Activated naive CD8-positive, alpha-beta T cell treated with anti-CD3 and anti-CD28 coated beads for 36 hours (primary cell): ENCODE measurements around the gene CCDC188. TPM values are rescaled to one million over a fixed set of nuclear protein-coding genes. Genes with fewer than 3 reads are reported as not detected.
"Not testable (repeated sequence)": the region's sequence is repeated elsewhere in the genome, so short reads cannot be mapped to it uniquely, and the experiment has no call there.

ENCODE experiments used
- DNase-seq: peaks from one replicate; pipeline ENCODE4 v3.0.0; 2021
- H3K27ac Mint-ChIP-seq: one replicate; pipeline ENCODE4 v1.8.0; 2022; ENCODE audit warnings: mild to moderate bottlenecking, moderate library complexity, mixed read lengths
- H3K27me3 Mint-ChIP-seq: one replicate; pipeline ENCODE4 v1.8.0; 2022; ENCODE audit warnings: mild to moderate bottlenecking, mixed read lengths
- H3K36me3 Mint-ChIP-seq: one replicate; pipeline ENCODE4 v1.8.0; 2021; ENCODE audit warnings: mild to moderate bottlenecking, mixed read lengths
- H3K4me1 Mint-ChIP-seq: one replicate; pipeline ENCODE4 v1.8.0; 2021; ENCODE audit warnings: mixed read lengths
- H3K4me3 Mint-ChIP-seq: one replicate; pipeline ENCODE4 v1.8.0; 2022; ENCODE audit warnings: mild to moderate bottlenecking, moderate library complexity, mixed read lengths
- H3K9me3 Mint-ChIP-seq: one replicate; pipeline ENCODE4 v1.8.0; 2022; ENCODE audit warnings: mixed read lengths
- total RNA-seq, 2 experiments: library from RNA; stranded (reverse); gene quantifications; one replicate each; pipeline ENCODE4 v1.2.3, GENCODE V29; 2021

CCDC188 gene
- total RNA-seq, 2 experiments from 2014 or later = not detected

DNA sequence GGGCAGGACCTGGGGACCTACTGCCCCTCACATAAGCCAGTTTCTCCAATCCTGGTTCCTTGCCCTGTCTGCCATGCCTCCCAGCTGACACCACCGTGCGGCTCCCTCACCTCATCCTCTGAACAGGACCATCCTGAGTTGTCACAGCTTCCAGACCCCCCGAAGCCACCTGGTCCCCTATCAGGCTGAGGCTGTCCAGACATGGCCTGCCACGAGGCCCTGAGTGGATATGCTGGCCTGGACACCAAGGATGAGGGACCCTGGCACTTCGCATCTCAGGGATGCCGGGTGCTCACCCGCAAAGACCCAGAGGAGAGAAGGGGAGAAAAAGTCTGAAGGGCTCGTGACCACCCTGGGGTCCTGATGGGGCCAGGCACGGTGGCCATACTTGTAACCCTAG lies 15.8 kb upstream of the CCDC188 start:
- Mint-ChIP-seq H3K36me3 (peaks cover 3% of the 10 kb centered on the region), H3K4me3 (no peak overlapping the region), H3K9me3 (peaks cover 3% of the 10 kb centered on the region), H3K27ac (no peak overlapping the region), H3K27me3 (no peaks in the 10 kb centered on the region), H3K4me1 (peaks cover 2% of the 10 kb centered on the region)
- DNase-seq = no peak

DNA sequence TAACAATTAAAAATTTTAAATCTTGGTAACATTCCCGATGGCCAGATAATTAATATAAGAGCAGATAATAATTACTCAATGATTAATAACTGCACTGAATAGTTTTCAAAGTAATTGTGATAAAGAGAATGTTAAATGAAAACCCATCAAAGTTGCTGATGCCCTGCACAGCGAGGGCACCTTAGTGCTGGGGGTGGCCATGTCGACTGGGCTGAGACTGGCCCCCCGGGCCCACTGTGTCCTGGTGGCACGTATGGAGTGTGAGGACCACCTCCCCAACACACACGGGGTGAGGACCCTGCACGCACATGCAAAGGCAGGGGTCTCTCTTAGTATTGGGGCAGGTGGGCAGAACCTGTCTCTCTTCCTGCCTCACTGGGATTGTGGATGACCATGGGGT lies 15.1 kb upstream of the CCDC188 start:
- Mint-ChIP-seq H3K36me3 (peaks cover 3% of the 10 kb centered on the region), H3K27ac (no peak overlapping the region), H3K9me3 (peaks cover 3% of the 10 kb centered on the region), H3K4me3 (no peak overlapping the region), H3K27me3 (no peaks in the 10 kb centered on the region), H3K4me1 (peaks cover 2% of the 10 kb centered on the region)
- DNase-seq = no peak

DNA sequence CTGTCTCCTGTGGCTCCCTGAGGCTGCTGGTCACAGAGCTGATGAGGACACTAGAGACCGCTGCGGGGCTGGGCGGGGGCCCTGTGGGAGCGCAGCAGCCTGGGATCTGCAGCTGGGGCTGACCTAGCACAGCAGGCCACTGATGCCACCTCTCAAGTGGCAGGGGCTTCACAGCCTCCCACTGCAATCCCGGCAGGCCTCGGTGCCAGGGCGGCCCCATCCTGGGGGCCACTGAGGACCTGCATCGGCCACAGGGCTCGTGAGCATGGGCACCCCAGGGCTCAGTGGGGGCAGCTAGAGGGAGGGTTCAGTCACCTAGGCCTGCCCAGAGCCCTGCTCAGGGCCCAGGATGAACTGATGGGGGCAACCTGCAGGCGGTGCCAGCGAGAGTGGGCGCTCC lies 14.6 kb upstream of the CCDC188 start:
- peaks cover 3% of the 10 kb centered on the region for H3K9me3 Mint-ChIP-seq
- DNase-seq = no peak
- H3K4me1 Mint-ChIP-seq = peaks cover 2% of the 10 kb centered on the region
- no peak overlapping the region for H3K4me3 Mint-ChIP-seq
- no peaks in the 10 kb centered on the region for H3K27me3 Mint-ChIP-seq
- H3K36me3 Mint-ChIP-seq = peaks cover 3% of the 10 kb centered on the region
- H3K27ac Mint-ChIP-seq = no peak overlapping the region

DNA sequence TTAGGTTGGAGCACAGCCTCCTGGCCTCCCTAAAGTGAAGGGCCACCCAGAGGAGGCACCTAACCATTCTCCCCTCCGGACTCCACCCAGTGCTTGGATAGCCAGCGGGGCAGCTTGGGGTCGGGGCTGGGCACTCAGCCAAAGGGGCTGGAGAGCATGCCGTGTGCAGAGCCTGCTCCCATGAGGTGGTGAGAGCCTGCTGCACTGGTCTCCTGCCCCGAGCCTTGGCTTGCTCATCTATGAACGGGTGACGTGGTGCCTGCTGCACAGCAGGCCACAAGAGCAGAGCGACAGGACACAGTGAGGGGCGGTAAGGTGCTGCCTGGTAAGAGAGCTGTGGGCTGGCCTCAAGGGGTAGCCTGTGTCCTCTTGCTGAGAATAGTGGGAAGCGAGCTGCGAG lies 14.0 kb upstream of the CCDC188 start:
- H3K36me3 Mint-ChIP-seq = peaks cover 3% of the 10 kb centered on the region
- no peak overlapping the region for H3K27ac Mint-ChIP-seq
- H3K4me3 Mint-ChIP-seq = no peak overlapping the region
- H3K4me1 Mint-ChIP-seq = peaks cover 2% of the 10 kb centered on the region
- H3K9me3 Mint-ChIP-seq = peaks cover 3% of the 10 kb centered on the region
- no peaks in the 10 kb centered on the region for H3K27me3 Mint-ChIP-seq
- no peak for DNase-seq

DNA sequence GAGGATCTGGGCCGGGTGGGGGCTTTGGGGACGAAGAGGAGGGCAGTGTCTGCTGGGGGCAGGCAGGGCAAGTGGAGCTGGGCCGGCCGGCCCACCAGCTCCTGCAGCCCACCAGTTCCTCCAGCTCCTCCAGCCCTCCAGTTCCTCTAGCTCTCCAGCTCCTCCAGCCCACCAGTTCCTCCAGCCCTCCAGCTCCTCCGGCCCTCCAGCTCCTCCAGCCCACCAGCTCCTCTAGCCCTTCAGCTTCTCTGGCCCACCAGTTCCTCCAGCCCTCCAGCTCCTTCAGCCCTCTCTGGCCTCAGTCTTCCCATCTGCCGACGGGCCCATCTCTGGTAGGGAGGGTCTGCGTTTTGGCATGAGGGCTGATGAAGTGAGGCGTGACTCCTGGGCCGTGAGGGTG lies 9.2 kb upstream of the CCDC188 start:
- Mint-ChIP-seq H3K4me1 (peaks cover 4% of the 10 kb centered on the region), H3K36me3 (peaks cover 3% of the 10 kb centered on the region), H3K9me3 (peaks cover 3% of the 10 kb centered on the region), H3K4me3 (no peak overlapping the region), H3K27me3 (no peaks in the 10 kb centered on the region), H3K27ac (no peak overlapping the region)
- no peak for DNase-seq

DNA sequence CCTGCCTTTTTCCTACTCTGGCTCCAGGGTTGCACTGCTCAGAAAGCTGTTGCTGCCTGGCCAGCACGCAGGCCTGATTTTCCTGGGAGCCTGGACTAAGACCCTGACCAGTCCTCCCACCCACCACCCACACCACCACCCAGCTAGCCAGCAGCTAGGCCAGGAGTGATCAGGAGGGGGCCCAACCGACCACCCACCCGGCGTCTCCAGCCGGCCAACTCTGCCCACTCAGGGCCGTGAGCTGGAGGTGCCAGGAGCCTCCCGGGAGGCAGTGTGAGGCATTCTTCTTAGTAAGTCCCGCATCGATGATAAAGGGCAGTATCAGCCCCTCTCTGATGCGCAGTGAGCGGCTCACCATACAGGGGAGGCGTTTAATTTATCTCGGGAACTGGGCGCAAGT lies 8.7 kb upstream of the CCDC188 start:
- DNase-seq, H3K4me1 Mint-ChIP-seq, H3K36me3 Mint-ChIP-seq, H3K9me3 Mint-ChIP-seq, H3K27ac Mint-ChIP-seq, H3K4me3 Mint-ChIP-seq, H3K27me3 Mint-ChIP-seq: not testable (repeated sequence)

DNA sequence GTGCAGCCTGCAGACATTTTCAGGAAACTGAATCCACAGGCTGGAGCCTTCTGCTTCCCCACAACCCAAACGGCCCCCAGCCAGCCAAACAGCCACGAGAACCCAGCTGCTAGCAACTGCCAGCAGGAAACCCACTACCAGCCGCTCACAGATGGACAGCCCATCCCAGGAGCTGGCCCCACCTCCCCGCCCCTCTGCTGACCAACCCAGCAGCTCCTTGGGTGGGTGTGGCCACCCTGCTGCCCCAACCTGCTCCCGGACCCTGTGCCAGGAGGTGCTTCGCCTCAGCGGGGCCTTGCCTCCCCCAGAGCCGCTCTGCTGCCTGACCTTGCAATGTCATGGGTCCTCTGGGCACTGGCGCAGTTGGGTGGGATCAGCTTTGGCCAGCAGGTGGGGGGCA lies 8.2 kb upstream of the CCDC188 start:
- Mint-ChIP-seq H3K27me3 (no peaks in the 10 kb centered on the region), H3K27ac (no peak overlapping the region), H3K4me1 (peaks cover 2% of the 10 kb centered on the region), H3K4me3 (no peak overlapping the region), H3K9me3 (no peaks in the 10 kb centered on the region), H3K36me3 (no peaks in the 10 kb centered on the region)
- no peak for DNase-seq

DNA sequence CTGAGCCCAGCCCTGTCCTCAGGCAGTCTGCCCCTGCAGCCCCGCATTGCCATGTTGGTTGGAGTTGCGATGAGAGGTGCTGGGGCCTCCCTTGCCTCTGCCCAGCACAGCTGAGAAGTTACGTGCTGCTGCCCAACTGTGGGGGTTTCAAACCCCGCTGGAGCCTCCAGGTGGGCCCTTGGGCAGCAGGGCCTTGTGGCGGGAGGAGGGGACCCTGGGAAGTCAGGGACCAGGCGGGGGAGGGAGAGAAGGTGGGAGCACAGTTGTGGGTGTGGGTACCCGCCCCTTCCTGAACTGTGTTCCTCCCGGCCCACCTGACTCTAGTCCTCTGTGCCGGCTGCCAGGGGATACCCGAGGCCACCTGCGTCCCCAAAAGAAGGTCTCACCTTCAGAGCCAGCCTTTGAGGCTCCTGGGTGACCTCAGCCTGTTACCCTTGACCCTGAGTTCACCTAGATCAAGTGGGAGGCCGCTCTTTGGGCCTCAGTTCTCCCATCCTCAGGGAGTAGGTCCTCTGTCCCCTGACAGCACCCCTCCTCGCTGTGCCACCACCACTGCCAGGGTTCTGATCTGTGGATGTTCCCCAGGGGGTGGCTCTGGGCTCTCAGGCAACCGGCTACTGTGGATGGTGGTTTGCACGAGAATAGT lies 7.7 kb upstream of the CCDC188 start:
- DNase-seq = no peak
- Mint-ChIP-seq H3K27ac (no peak overlapping the region), H3K4me3 (no peak overlapping the region), H3K4me1 (peaks cover 2% of the 10 kb centered on the region), H3K36me3 (no peaks in the 10 kb centered on the region), H3K27me3 (no peaks in the 10 kb centered on the region), H3K9me3 (no peaks in the 10 kb centered on the region)

DNA sequence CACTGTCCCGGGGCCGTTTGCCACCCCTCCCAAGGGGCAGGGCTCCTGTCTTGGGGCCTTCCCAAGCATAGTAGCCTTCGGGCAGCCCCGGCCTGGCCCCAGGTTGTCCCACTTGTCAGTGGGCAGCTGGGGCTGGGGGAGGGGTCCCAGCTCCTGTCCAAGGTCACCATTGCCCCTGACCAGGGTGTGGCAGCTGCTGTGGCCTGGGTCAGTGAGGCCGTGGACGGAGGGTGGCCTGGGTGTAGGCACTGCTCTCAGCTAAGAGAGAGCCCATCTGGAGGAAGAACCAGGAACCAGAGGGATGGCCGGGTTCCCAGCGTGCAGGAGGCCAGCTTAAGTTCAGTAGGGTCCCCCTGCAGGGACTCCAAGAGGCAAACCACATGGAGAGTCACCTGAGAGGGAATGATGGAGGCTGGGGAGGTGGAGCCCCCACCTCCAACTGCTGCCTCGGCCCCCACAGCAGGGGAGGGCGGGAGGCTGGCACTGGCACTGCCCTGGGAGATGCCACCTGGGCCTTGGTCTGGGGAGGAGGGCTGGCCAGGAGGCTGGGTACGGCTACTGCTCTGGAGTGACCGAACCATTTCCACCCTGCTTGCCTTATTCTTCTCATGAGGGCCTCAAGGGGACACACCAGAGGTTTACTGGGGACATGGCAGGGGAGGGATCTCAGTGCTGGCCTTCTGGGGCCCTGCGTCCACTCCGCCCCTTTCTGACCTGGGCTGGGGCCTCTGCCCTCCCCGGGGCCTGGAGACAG lies 6.8 kb upstream of the CCDC188 start:
- H3K4me3 Mint-ChIP-seq = no peak overlapping the region
- no peak overlapping the region for H3K27ac Mint-ChIP-seq
- no peaks in the 10 kb centered on the region for H3K36me3 Mint-ChIP-seq
- H3K4me1 Mint-ChIP-seq = peaks cover 2% of the 10 kb centered on the region
- no peaks in the 10 kb centered on the region for H3K27me3 Mint-ChIP-seq
- no peak for DNase-seq
- no peaks in the 10 kb centered on the region for H3K9me3 Mint-ChIP-seq

DNA sequence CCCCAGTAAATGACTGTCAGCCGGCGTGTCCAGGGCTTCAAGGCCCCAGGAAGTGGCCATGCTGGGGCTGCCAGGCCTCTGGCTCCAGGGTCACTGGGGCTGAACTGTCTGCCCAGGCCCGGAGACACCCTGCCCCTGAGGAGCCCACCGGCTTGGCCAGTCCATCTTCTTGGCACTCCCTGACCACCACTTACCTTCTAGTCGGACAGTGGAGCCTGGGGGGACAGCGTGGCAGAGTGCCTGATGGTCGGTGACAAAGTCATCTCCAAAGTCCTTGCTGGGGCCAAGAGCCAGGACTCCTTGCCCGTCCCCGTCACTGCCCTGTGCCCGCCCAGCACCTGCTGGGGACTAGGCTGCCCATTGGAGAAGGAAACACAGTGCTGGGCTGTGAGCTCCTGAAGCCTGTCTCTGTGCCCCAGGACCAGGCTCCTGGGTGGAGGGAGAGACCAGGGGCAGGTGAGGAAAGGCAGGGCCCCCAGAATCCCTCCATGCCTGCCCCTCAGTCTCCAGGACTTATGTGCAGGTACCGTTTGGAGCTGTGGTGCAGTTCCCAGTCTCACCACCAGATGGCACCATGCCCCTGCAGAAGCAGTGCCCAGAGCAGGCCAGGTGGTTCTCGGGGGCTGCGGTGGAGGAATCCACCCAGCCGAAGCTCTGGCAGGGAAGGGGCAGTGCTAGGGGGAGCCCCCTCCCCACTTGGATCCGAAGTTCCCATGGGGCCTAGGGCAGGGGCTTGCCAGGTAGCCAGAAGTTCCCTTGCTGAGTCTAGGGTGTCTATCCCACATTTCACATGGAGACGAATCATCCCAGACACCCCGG lies 6.0 kb upstream of the CCDC188 start:
- peak; percentile 81 for DNase-seq
- Mint-ChIP-seq H3K9me3 (no peaks in the 10 kb centered on the region), H3K27ac (no peak overlapping the region), H3K27me3 (no peaks in the 10 kb centered on the region), H3K4me3 (no peak overlapping the region), H3K4me1 (peaks cover 2% of the 10 kb centered on the region), H3K36me3 (no peaks in the 10 kb centered on the region)

DNA sequence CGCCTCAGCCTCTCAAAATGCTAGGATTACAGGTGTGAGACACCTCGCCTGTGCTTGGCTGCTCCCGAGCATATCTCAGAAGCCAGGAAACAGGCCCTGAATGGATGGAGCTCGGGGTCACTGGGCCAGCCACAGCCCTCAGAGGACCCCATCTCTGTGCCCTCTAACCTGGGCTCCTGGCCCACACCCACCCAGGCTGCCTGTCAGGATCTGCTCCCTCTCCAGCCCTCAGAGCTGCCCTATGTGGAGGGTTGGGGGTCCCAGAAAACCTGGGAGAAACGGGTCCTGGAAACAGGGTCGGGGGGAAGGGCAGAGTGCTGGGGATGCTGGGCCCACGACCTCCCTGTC lies 5.2 kb upstream of the CCDC188 start:
- Mint-ChIP-seq H3K27ac (no peak overlapping the region), H3K4me3 (no peak overlapping the region), H3K9me3 (no peaks in the 10 kb centered on the region), H3K36me3 (no peaks in the 10 kb centered on the region), H3K27me3 (no peaks in the 10 kb centered on the region), H3K4me1 (peaks cover 2% of the 10 kb centered on the region)
- DNase-seq = no peak

DNA sequence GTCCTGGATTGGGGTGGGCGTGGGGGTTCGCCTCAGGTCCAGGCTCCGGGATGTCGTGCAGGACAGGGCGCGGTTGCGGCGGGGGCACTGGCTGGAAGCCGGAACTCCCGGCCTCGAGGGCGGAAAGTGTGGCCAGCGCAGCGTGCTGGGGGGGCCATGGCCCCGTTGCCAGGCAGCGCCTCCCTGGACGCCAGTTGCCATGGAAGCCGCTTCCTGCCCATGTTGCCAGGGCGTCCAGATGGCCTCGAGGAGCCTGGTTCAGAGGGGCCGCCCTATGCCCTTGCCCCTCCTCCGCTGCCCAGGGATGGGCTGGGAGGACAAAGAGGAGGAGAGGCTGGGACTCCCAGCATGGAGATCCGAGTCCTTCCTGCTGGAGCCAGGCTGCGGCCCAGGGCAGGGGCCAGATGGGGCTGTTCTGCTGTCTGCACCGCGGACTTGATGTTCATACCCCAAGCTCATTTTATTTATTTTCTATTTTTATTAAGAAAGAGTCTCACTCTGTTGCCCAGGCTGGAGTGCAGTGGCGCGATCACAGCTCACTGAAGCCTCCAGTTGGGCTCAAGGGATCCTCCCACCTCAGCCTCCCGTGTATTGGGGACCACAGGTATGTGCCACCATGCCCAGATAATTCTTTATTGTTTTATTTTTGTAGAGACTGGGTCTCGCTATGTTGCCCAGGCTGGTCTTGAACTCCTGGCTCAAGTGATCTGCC lies 4.6 kb upstream of the CCDC188 start:
- Mint-ChIP-seq H3K27ac (no peak overlapping the region), H3K4me1 (peaks cover 2% of the 10 kb centered on the region), H3K9me3 (no peaks in the 10 kb centered on the region), H3K36me3 (no peaks in the 10 kb centered on the region), H3K27me3 (no peaks in the 10 kb centered on the region), H3K4me3 (no peak overlapping the region)
- DNase-seq = no peak

DNA sequence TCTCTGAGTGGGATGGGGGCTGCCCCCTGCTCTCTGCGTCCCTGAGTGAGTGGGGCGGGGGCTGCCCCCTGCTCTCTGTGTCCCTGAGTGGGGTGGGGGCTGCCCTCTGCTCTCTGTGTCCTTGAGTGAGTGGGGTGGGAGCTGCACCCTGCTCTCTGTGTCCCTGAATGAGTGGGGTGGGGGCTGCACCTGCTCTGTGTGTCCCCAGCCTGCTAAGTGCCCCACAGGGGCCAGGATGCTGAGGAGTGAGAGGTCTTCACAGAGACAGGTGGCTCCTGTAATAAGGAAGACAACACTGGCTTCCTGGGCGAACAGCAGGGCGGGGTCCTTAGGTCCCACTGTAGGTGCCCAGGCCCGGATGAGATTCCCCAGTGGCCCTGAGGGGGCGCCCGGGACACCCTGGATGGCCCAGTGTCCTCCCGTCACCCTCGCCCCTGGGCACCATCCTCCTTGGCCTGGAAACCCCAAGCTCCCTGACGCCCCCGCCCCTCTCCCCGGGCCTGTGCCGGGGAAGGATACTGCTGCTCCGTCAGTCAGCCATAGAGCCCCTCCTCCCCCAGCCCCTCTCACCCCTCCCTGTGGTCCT lies 3.8 kb upstream of the CCDC188 start:
- H3K9me3 Mint-ChIP-seq = no peaks in the 10 kb centered on the region
- no peak overlapping the region for H3K27ac Mint-ChIP-seq
- peaks cover 2% of the 10 kb centered on the region for H3K4me1 Mint-ChIP-seq
- H3K27me3 Mint-ChIP-seq = no peaks in the 10 kb centered on the region
- no peak overlapping the region for H3K4me3 Mint-ChIP-seq
- no peaks in the 10 kb centered on the region for H3K36me3 Mint-ChIP-seq
- DNase-seq = no peak

DNA sequence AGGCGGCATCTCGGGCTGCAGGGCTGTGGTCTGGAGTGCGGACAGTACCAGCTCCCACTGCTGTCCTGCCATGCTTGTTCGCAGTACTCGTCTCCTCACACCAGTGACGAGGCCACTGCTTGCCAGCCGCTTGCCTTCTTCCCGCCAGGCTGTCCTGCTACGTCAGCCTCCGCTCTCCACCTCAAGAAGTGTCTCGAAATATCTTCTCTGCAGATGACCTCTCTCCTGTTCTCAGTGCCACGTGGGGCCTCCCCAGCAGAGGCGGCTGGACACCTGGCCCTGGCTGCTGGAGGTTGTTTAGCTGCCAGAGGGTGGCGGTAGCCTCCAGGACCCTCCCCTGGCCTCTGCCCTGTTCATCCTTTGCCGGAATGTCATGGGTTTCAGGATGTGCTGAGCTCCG lies 3.1 kb upstream of the CCDC188 start:
- no peaks in the 10 kb centered on the region for H3K9me3 Mint-ChIP-seq
- no peak overlapping the region for H3K4me3 Mint-ChIP-seq
- no peak overlapping the region for H3K27ac Mint-ChIP-seq
- peaks cover 2% of the 10 kb centered on the region for H3K4me1 Mint-ChIP-seq
- H3K27me3 Mint-ChIP-seq = no peaks in the 10 kb centered on the region
- DNase-seq = no peak
- no peaks in the 10 kb centered on the region for H3K36me3 Mint-ChIP-seq

DNA sequence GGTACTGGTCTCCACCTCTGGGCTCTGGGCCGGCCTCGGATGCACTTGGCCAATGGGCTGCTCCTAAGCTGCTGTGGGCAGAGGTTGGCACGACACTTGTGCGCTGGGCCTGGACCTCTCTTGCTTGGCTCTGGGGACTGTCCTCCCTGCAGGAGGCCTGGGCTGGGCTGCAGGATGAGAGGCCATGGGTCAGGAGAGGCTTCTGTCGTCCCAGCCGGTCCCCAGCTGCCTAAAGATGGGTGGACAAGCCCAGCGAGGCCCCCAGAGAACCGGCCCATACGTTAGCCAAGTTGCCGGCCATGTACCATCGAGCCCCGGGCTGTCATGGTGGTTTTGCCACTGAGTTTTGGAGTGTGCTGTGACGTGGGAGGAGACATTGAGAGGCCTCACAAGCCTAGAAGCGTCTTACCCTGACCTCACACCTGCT lies 1.6 kb upstream of the CCDC188 start:
- no peak for DNase-seq
- Mint-ChIP-seq H3K4me1 (peaks cover 2% of the 10 kb centered on the region), H3K27me3 (no peaks in the 10 kb centered on the region), H3K27ac (no peak overlapping the region), H3K4me3 (no peak overlapping the region), H3K36me3 (no peaks in the 10 kb centered on the region), H3K9me3 (no peaks in the 10 kb centered on the region)
